Stimulated activated CD4-positive, alpha-beta T cell treated with anti-CD3 and anti-CD28 coated beads, Interleukin-2, amount 100 ng/mL, for 24 hours (primary cell): ENCODE data around the gene EPHA1.

ENCODE experiments used
- DNase-seq, 2 donors: peaks; one replicate each; pipeline ENCODE4 v3.0.0-alpha.2; 2020

The EPHA1 gene

DNA sequence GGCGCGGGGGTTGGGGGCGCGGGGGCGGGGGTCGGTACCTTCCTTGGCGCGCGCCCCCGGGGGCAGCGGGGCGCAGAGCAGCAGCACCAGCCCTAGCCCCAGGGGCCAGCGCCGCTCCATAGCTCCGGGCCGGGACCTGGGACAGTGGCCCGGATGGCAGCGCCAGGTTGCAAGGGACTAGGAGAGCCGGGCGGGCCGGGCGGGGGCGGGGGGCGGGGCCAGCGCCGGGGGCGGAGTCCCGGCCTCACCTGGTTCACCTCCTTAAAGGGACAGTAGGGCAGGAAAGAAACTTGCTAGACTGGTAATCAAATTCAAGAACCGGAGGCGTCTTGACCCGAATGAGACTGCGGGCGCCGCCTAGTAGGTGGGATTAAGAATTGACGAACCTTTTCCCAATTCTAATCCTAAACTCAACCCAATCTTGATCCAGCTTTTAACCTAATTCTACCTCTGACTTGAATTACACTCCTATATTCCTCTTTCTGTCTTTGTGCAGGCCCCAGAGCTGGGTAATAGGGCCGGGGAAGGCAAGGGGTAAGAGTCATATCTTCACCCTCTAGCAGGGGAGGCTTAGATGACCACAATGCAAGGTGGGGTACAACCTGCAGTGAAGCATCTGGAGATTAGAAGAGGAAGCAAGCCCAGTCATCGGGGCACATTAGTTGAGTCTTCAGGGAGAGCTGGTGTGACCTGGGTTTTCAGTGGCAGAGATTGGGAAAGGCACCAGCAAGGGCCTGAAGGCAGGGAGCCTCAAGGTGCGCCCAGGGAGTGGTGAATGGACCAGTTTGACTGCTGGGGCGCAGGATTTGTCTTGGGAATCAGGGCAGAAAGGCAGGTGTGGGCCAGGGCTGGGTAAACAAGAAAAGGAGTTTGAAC lies at the start of gene EPHA1:
TSS of gene EPHA1 (minus strand) at position 171 of the 876 bp plus-strand sequence. CDS start at position 120, 51 bp downstream.
- peak; percentile 48 to 56 for DNase-seq

DNA sequence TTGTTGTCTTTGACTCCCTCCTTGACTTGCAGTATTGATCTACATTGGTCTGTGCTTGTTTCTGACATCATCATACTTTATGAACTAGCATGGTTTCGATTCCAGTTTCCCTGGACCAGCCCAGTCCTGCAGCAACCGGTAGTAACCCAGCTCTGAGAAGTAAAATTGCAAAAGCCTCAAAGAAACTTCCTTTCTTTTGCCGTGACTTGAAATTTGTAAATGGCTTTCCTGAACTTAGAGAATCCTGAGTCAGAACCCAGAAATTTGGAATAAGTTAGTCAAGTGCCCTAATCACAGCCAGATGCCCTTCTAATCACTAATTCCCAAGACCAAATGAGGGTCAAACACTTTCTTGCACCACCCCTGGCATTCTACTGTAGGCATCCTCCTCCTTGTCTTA lies 49.6 kb upstream of the EPHA1 start:
- DNase-seq = no peak

DNA sequence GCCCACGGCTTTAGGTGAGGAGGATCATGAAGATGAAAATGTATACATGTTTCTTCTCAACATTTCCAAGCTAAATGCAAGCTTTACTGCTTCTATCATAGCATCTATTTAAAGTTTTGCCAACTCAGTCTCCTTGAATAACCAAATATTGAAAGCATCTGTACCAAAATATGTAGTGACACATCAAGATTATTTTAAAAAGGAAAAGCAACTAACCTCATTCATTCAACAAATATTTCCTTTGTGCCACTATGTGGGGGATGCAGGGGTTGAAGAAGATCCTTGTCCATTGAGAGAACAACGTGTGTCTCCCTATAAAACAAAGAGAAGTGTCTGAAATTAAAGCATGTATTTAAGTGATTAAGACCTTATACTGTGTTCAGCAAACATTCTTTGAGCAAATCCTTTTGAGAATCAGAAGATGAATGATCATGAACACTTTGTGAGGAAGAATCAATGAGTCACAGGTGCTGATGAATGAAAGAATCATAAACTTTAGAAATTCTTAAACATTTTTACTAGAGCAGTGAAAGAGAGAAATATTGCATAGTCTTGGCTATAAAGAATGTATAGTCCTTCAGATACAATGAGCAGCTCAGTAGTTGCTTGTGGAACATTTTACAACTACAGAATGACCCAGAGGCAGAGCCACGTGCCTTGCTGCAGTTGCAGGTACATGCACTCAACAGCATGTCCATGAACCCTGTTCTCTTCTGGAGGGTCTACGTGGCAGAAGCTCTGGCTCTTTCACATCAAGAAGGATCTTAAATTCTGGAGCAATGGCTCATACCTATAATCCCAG lies 48.5 kb upstream of the EPHA1 start:
- DNase-seq = no peak

DNA sequence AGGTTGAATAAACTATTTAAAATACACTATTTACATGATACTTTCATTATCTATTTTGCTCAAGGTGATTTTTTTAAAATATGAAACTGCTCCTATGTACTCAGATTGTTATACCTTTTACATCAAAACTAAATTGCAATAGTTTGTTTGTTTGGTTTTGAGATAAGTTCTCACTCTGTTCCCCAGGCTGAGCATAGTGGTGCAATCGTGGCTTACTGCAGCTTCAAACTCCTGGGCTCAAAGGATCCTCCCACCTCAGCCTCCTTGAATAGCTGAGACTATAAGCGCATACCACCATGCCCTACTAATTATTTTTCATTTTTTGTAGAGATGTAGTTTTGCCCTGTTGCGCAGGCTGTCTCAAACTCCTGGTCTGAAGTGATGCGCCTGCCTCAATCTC lies 47.3 kb upstream of the EPHA1 start:
- no peak for DNase-seq

- no peak for DNase-seq
Observed at GRCh38 chr7:143455491-143455890, 46.8 kb upstream of the EPHA1 start.

GRCh38 chr7:143454091-143454680 lies 45.5 kb upstream of the EPHA1 start:
- no peak for DNase-seq

DNA sequence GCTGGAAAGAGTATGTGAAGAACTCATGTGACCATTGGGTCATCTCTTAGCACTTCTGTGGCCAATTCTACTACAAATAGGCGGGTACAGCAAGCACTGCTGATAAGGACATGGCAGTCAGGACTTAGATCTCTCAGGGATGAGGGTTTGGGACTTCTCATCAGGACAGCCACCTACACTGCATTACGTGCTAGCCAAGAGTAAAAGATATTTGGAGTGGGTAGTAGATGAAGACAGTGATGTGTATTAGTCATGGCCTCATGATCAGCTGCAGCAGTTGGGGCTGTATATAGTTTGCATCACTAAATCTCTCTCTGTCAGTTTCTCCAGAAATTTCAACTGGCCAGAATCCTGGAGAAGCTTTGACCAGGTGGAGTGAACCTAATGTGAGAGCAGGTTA lies 43.8 kb upstream of the EPHA1 start:
- DNase-seq = no peak

DNA sequence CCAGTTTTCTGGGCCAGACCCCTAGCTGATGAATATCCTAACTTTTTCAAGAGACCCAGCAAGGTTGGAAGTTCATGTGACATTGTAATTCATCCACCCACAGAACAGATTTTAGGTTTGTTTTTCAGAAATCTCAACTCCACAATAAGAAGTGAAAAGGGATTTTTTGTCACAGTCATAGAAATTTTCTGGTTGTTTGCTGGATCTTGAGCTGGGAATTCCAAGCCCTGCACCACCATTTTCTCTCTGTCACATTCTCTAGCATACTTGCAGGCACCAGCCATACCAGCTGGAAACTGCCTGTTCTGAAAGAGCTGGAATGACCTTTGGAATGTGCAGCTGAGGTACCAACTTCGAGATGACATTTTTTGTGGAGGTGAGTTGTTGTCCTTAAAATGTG lies 43.1 kb upstream of the EPHA1 start:
- DNase-seq = no peak

- DNase-seq = no peak
Observed at GRCh38 chr7:143451122-143451521, 42.5 kb upstream of the EPHA1 start.

DNA sequence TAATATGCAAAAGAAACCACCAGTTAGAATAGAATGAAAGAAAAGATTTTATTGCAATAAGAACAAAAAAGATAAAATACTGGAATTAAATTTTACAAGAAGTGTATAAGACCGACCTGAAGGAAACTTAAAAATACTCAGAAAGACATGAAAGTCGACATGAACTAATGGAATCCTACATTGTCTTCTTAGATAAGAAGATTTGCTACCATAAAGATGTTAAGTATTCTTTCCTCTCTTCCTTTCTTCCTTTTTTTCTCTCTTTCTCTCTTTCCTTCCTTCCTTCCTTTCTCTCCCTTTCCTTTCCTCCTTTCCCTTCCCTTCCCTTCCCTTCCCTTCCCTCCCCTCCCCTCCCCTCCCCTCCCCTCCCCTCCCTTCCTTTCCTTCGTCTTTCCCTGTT lies 41.1 kb upstream of the EPHA1 start:
- DNase-seq = no peak

DNA sequence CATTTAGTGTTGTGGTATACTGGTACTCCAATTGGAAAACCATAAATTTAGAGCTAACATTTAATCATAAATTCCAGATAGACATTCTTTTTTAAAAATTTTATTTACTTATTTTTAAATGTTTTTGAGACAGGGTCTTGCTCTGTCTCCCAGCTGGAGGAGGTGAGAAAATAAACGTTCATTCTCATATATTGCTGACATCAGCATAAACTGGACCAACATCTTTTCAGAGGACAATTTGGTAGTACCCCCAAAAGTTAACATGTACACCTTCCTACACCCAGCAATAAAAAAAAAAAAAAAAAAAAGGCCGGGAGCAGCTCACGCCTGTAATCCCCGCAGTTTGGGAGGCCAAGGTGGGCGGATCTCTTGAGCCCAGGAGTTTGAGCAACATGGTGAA lies 39.8 kb upstream of the EPHA1 start:
- no peak for DNase-seq

DNA sequence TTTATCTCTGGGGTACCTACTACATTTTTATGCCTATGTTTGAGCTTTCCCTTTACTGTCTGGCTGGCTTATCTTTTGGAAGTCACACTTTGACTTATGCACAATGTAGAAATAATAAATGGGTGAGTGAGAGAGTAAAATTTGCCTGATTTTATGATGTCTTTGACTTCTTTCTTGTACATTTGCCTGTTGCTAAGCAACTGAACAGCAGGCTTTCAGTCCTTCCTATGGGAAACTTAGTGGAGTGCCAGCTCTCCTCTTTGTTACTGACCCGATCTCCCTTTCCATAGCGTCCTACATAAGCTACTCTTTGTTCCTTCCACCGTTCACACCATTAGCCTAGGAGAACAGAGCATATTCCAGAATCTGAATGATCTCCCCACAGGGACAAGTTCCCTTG lies 38.8 kb upstream of the EPHA1 start:
- DNase-seq = no peak

DNA sequence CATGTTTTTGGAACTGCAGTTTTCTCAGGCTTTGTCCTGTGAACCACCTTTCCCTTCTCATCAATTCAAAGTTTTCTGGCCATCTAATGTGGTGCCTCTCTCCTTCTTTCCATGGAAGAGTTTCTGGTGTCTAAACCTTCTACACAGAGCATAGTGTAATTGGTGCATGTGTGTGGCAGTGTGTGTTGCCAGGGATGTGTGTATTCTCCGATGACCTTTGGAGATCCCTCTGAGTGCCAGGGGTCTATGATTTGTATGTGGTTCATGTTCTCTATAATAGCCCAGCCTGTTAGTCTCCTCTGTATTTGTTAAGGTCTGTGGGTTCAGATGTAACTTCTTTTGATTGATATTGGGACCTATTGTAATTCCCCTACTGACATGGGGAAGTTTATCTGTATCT lies 36.1 kb upstream of the EPHA1 start:
- DNase-seq = no peak

GRCh38 chr7:143444063-143444782 lies 35.6 kb upstream of the EPHA1 start:
- DNase-seq = no peak

DNA sequence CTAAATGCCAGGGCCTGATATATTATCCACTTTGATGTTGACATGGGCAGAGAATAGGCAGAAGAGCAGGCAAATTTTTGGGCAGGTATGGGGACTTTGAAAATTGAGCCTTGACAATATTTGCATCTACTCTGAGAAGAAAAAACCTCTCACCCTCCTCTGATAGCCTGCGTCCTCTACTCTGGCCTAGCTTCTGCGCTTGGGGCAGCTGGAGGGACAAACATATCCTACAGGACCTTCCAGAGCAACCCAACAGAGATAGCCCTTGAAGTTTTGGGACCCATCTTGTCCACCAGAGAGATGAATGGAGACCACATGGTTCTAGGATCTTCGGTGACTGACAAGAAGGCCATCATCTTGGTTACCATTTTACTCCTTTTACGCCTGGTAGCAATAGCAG lies 34.5 kb upstream of the EPHA1 start, which contains the start of gene TAS2R60:
TSS of gene TAS2R60 (plus strand) at position 301 of the 400 bp plus-strand sequence. CDS start at position 301, 0 bp downstream.
- no peak for DNase-seq

DNA sequence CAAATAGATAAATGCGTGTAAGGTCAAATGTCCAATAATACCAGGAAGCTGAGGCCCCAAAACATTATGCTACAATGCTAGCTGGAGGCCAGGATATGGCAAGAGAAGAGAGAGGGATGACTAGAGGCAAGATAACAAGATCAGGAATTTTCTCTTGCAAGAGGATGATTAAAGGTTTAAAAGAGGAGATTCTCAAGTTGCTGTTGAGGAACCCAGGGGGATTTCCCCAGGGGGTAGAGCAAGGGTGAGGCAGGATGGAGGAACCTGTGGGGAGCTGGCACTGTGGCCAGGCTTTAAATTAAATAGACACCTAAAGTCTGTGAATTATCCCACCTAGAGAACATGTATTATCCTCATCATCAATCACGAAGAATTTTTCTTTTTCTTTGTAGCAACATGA lies 31.2 kb upstream of the EPHA1 start:
- DNase-seq = no peak

DNA sequence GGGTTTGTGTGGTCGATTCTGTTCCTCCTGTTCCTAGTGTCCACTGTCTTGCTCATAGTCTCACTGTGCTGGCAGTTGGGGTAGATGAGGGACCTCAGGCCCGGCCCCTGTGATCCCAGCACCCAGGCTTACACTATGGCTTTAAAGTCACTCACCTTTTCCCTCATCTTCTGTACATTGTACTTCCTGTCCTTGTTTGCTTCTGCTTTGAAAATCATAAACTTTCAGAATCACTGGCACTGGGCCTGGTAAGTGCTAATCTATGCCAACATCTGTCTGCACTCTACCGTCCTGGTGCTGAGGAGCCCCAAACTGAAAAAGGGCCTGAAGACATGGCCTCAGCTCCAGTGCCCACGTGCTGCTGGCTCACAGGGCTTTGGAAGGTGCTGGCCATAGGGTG lies 28.9 kb upstream of the EPHA1 start:
- DNase-seq = no peak

DNA sequence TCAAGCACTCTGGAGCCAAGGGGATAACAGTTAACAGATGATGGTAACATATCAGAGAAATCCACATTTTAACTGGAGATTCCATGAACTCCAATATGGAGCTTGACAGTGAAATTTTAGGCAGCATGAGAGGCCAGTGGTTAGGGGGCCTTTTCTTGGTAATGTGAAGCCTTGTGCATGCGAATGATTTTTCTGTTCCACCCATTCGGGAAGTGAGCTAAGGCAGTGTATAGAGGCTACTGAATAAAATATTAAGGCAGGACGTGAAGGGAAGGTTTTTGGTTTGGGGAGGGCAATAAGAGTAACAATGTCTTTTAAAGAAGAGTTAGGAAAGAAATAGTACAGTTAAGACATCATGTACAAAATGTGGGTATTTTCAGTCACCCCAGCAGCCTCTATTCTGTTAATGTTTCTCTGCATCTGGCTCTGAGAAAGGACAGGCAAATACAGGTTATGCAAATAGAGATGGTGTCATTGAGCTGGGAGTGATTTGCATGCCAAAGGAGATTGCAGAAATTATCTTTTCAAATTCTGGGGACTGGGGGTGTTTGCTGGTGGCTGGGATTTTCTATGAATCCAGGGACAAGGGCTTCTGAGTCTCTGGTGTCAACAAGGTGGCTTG lies 27.8 kb upstream of the EPHA1 start:
- no peak for DNase-seq

DNA sequence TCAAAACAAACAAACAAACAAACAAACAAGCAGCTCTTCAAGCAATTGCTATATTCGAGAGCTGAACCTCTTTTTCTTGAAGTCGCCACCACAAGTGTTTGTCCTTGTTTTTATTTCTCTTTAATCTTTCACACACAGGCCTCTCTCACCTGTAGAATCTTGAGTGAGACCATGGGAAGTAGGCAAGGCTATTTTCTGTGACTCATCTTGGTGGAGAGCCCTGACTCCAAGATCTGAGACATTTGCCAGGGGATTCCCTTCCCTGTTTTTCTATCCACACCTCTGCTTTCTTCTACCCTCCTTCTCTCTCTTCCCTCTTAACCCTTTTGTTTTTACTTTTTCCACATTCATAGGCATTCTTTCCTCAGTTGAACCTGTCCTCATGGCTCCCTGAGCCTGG lies 26.6 kb upstream of the EPHA1 start:
- no peak for DNase-seq

DNA sequence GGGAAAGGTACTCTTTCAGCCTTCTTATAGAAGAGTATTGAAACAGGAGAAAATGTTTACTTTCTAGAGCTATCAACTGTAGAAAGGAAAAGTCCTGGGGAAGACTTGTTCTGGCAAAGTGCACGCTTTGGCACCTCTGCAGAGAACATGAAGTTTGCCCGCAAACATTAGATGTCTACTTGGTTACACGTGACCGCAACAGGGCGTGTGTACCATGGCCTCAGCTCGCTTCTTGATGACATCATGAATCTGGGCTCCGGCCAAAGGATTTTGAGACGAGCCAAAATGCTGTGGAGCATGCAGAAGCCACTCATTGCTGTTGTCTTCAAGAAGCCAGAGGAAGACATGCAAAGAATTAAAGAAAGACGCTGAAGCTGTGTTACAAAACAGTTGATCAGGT lies 26.0 kb upstream of the EPHA1 start:
- no peak for DNase-seq

- DNase-seq = no peak
Observed at GRCh38 chr7:143433759-143434158, 25.1 kb upstream of the EPHA1 start.

GRCh38 chr7:143431109-143431508 lies 22.5 kb upstream of the EPHA1 start:
- DNase-seq = no peak
